SKM-1 treated with dmso at 0.1 percent for 144 hours (cell line): ENCODE results near the gene CLIP2.

Experiments
- DNase-seq: peaks from one replicate; lab custom pipeline; 2025; ENCODE audit not compliant: unreplicated experiment; lab: John Stamatoyannopoulos, UW

CLIP2 gene

DNA sequence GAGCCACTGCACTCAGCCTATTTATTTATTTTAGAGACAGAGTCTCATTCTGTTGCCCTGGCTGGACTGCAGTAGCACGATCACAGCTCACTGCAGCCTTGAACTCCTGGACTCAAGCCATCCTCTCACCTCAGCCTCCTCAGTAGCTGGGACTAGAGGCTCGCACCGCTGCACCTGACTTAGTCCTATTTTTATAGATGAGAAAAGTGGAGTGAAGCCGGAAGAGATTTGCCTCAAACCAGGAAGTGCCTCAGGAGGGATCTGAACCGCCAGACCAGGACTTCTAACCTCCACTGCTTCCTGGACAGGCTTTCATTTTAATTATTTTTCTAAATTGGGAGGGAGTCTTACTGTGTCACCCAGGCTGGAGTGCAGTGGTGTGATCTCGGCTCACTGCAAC, 17.5 kb upstream of the CLIP2 start:
- DNase-seq: peak; percentile 40

- DNase-seq: peak; percentile 93
Measured at GRCh38 chr7:74272305-74273038, 16.7 kb upstream of the CLIP2 start.

DNA sequence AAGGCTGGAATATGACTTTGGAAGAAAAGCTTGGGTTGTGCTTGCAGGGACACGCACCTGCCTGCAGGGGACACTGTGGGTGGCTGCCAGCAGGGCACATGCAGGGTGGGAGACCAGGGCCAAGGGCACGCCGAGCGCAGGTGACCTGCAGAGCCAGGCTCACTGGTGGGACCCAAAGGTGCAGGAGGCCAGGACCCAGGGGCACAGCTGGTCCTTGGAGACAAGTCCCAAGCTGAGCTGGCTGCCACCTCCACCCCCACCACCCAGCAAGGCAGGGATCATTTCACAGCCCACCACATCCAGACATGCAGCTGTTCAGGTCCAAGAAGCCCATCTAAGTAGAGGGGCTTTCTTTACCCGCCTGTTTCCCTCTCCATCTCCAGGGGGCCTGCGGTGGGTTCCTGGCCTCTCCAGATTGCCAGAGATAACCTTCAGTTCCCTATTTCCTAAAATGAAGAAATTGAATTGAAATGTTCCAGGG, 13.8 kb upstream of the CLIP2 start:
- DNase-seq: no peak

GRCh38 chr7:74277636-74278035, 11.6 kb upstream of the CLIP2 start:
- DNase-seq: no peak

DNA sequence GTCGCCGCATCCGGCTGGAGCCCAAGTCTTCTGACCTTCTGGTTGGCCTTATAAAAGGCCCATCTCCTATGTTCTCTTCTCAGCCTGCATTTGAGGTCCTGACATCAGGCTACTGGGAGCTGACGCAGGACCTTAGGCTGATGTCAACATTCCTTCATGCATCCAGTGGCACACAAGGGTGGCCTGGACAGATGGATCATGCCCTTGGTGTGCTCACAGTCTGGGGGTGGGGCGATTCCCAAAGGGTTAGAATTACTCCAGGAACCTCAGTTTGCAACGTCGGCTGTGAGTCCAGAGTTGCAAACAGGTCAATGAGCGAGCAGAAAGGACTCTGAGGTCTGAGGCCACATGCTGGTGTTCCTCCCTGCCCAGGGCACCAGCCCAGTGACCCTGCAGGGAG, 8.2 kb upstream of the CLIP2 start:
- DNase-seq: no peak

DNA sequence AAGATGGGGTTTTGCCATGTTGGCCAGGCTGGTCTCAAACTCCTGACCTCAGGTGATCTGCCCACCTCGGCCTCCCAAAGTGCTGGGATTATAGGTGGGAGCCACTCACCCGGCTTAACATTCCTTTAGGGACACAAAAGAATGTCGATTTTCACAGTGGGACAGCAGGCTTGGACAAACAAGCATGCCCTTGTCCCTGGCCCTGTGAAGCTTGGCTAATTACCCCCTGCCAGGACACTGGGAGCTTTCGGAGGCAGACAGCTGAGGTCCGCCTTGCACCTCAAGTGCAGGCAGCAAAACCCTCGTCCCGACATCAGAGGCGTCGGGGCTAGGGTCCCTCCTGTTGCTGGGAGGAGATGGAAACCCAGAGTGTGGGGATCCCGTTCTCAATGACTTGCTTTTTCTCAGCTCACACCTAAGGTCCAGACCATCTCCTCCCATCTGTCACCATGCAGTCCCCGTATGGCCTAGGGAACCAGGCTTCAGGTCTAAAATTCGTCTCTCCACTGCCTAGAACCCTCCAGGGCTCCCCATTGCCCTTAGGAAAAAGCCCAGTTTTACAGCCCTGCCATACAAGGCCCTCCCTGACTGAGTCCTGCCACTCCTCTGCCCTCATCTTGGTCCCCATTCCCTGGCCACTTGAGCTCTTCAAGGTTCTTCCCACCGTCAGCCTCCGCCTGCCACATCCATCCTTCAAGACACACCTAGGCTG, 6.3 kb upstream of the CLIP2 start:
- DNase-seq: no peak

DNA sequence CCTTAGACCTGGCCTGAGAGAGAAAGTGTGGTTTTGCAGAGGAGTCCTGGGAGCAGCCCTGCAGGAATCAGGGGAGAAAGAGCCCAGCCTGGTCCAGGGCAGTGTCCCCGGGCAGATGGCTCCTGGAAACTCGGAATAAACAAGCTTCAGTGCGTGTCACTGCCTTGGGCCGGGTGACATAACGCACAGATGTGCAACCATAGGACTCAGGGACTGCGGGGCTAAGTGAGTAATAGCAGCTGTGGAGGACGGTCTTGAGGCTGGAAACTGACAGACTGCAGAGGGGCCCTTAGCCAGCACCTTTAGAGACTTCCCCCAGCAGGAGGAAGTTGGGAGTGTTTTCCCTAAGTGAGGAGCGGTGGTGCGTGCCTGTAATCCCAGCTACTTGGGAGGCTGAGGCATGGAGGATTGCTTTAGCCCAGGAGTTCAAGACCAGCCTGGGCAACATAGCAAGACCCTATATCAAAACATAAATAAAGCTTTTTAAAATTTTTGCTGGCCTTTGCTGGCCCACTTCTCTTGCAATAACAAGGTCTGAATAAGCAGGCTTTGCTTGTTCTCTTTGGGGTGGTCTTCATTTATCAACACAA, 5.3 kb upstream of the CLIP2 start:
- no peak for DNase-seq

- DNase-seq: no peak
Measured at GRCh38 chr7:74284781-74285259, 4.4 kb upstream of the CLIP2 start.

DNA sequence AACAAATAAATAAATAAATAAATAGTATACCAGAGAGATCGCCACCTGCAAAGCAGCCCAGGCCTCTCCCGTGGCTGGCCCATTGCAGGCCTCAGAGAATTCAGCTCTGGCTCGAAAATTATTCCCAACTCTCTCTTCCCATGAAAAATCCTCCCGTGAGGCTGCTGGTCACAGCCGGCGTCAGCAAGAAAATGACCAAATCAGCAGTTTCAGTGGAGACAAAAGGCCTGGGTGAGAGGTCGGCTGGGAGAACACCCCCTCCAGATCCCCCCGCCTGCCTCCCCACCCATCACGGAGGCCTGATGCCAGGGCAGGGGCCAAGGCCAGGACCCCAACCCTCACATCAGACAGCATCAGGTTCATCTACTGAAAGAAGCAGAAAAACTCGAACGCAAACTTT, 3.1 kb upstream of the CLIP2 start:
- DNase-seq: no peak

- DNase-seq: no peak
Measured at GRCh38 chr7:74287303-74288033, 1.7 kb upstream of the CLIP2 start.

GRCh38 chr7:74288034-74288881, 949 bp upstream of the CLIP2 start:
- DNase-seq: no peak

GRCh38 chr7:74289659-74290552, 699 bp downstream of the CLIP2 start:
- DNase-seq: no peak

- DNase-seq: no peak
Measured at GRCh38 chr7:74290553-74290950, 1.3 kb downstream of the CLIP2 start.

DNA sequence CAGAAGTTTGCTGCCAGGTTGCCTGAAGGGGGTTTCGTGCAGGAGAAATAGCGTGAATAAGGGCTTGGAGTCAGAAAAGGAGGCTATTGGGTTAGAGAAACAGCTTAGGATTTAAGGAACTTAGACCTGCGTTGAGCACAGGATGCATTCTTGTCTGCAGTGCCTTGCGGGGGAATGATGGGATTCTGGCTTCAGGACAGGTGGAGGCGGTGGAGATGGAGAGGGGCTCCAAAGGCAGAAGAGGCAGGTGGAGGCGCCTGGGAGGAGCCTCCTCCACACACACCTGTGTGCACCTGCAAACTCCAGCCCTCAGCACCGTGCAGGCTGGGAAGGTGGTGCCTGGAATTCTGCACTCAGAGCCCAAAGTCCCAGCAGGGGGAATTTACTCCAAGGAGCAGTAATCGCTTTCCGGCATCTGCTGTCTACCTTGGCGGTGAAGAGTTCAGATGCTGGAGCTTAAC, 1.8 kb downstream of the CLIP2 start:
- DNase-seq: no peak

GRCh38 chr7:74291535-74291934, 2.3 kb downstream of the CLIP2 start:
- no peak for DNase-seq

DNA sequence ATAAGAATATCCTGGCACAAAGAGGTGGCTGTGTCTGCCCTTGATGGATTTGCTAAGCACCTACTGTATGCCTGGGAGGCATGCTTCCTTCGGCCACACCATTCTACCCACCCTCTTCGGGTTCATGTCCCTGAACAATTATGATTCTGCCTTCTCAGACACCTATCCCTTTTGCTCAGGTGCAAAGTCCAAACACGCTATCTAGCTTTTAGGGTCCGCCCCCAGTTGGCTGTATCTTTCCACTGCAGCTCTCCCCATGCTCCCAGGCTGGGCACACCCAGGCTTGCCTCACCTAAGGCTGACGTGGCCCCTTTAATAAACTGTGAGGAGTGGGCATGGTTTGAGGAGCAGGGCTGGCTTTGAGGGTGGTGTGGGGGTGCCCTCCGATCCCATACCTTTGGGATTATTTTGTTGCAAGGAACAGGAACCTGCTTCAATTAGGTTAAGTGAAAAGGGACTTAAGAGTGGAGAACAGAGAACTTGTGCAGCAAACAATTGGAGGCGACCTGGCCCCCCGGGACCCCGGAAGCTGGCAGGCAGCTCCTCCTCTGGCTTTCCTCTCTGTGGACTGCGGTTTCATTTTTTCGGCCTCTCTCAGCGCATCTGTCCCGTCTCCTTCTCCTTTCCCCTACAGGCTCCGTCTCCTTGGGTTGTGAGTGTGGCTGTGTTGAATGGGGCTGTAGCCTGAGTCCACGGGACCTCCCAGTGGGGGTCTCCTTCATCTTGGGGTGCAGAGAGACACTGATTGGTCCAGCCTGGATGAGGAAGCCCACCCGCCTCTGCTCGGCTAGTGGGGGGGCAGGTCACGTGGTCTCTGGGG, 3.8 kb downstream of the CLIP2 start:
- DNase-seq: no peak

DNA sequence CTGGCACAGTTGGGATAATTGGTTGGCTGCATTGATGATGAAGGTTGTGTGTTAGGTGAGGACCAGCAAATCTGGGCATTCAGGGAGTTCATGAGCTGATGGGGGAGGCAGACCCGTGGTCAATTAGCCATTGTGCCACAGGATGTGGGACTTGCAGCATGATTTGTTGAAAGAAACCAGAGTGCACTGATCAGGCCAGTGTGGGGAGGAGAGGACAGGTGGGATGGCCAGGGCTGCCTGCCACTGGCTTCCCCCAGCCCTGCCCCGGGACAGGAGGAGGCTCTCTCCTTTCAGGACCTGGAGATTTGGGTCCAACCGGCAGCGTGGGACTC, 4.3 kb downstream of the CLIP2 start:
- DNase-seq: no peak

DNA sequence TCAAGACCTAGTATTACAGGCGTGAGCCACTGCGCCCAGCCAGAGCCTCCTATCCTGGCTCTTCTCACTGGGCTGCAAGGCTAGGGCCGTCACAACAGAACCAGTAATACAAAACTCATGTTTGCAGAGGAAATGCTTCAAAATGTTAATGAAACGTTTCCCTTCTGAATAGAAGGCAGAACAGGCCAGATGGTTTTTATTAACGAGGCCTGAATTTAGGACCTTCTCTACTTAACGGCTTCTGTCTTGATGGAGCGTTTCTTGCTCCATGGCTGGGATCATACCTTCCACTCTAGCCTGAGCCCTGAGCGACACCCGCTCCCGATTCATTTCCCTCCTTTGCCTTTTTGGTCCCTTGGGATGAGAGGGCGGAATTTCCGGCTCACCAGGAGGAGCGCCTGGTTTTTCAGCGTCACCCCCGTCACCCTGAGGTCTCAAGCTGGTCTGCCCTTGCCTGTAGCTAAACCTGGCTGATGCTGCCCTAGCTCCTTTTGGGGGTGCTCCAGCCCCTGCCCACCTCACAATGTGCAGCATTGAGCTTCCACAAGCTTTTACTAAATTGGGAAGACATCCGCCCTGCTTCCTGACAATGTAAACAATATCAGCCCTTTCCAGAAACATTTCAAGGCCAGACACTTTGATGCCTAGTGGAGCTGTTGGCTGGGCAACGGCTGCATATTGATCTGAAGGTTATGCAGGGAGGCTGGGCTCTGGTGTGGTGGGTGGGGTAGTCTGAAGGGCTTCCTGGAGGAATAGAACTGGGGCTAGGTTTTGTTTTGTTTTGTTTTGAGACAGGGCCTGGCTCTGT, 5.2 kb downstream of the CLIP2 start:
- no peak for DNase-seq
